ENCODE data around the gene PCNX1.
"Not testable (repeated sequence)": the region's sequence is repeated elsewhere in the genome, so short reads cannot be mapped to it uniquely, and the experiment has no call there.

Gene PCNX1

DNA sequence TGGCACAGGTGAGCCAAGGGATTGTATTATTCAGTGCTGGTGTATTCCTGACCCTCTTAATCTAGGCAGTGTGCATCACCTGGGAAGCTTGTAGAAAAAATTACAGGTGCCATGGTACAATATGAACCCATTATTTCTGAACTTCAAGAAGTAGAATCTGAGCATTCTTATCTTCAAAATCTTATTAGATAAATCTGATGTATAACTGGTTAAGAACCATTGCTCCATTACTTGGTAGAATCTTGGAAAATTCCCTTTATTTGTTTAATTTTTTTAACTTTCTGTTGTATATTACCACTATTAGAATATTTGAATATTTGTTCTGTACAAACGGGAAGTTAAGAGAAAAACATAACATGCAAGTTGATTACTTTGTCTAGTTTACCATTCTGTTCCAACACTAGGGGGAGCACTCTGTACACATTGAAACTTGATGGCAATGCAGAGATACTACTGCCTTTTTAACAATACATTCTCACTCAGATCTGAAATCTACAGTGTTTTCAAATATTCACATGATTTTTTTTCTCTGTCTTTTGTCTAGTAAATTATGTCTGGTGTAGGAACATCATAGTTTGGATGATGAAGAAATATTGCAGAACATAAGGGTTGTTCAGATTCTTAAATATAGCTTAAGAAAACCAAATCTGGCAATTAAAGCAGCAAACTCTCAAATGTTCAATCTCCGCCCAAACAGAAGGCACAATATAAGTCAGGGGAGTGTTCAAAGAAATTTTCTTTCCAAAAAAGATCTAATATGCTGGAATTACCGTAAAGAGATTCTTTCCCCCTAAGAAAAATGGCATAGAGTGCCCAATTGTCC is 196.6 kb downstream of the PCNX1 start:
- DNase-seq, result peak; percentile 46

DNA sequence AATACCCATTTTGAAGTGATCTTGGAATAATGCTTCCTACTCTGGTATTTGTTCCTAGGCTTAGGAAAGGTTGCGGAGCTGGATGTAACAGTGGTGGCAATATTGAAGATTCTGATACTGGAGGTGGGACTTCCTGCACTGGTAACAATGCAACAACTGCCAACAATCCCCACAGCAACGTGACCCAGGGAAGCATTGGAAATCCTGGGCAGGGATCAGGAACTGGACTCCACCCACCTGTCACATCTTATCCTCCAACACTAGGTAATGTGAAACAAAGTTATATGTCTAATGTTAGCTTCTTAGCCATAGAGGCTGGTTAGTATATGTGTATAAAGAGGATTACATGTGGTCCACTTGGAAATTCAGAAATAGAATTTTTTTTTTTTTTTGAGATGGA is 197.9 kb downstream of the PCNX1 start:
- no peak for DNase-seq

DNA sequence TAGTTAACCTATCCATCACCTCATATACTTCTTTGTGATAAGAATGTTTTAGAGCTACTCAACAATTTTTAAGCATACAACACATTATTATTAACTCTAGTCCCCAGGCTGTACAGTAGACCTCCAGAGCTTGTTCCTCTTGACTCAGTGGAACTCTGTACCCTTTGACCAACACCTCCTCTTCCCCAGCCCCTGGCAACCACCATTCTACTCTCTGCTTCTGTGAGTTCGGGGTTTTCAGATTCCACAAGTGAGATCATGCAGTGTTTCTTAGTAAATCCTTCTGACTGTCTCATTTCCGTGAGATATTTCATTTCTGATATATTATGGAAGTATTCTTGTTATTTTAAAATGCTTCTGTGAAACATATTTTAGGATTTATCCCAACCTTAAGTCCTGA is 200.7 kb downstream of the PCNX1 start:
- DNase-seq, result no peak

DNA sequence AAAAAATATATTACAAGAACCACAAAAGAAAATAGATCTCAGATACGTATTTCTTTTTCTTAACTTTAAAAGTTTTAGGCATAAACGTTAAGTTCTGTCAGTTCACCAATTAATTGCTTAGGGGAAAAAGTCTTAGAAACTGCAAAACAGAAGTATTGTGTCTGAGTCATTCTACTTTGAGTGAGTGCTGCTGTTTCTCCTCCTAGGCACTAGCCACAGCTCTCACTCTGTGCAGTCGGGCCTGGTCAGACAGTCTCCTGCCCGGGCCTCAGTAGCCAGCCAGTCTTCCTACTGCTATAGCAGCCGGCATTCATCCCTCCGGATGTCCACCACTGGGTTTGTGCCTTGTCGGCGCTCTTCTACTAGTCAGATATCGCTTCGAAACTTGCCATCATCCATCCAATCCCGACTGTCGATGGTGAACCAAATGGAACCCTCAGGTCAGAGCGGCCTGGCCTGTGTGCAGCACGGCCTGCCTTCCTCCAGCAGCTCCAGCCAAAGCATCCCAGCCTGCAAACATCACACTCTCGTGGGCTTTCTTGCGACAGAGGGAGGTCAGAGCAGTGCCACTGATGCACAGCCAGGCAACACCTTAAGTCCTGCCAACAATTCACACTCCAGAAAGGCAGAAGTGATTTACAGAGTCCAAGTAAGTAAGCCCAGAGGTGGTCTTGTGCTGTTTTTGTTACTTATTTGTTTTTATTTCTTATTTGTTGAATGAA is 201.3 kb downstream of the PCNX1 start:
- no peak for DNase-seq

DNA sequence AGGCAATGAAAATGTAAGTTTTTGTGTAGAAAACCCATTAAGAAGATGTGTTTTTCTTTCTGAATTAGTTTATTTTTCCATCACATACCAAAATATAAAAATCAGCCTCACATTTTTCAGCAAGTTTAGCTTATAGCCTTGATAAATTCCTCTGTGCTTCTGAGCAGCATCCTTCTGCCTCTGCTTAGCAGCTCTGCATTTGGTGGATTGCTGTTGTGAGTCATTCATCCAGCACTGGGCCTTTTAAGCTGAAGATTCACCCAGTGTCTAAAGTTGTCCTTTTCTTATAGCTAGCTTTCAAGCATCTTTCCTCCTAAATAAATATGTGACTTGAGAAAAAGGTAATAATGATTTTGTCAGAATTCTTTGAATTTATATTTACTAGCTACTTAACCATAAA is 206.1 kb downstream of the PCNX1 start:
- DNase-seq, result no peak

DNA sequence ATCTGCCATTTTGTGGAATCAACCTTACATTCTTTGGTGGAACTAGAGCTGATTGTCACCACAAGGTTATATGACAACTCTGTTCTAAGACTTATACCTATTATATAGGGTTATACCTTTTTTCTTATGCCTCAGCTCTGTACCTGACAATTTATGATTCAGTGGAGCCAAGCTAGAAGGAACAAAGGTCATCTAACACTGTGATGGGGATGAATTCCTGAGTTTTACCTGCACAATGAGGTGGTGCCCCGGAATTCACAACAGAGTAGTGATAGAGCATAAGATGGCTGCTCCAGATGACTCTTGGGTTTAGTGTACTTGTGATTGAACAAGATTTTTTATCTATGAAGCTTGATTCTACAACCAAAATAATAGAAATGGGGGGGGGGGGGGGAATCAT is 207.3 kb downstream of the PCNX1 start:
- no peak for DNase-seq

DNA sequence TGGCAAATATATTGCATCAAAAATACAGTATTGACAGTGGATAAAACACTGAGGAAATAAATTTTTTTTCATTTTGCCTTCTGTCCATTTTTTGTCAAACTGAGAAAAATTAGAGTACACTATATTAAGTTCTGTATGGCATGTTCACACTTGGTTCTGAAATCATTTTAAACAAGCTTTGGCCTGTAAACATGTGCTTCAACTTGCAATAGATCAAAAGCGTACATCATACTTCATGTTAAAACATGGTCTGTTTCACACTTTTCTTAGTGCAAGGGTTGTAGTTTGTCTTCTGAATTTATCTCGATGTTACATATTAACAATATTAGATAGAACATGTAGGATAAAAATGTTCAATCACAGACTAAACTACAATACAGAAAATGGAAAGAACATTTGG is 208.0 kb downstream of the PCNX1 start:
- DNase-seq, result no peak

DNA sequence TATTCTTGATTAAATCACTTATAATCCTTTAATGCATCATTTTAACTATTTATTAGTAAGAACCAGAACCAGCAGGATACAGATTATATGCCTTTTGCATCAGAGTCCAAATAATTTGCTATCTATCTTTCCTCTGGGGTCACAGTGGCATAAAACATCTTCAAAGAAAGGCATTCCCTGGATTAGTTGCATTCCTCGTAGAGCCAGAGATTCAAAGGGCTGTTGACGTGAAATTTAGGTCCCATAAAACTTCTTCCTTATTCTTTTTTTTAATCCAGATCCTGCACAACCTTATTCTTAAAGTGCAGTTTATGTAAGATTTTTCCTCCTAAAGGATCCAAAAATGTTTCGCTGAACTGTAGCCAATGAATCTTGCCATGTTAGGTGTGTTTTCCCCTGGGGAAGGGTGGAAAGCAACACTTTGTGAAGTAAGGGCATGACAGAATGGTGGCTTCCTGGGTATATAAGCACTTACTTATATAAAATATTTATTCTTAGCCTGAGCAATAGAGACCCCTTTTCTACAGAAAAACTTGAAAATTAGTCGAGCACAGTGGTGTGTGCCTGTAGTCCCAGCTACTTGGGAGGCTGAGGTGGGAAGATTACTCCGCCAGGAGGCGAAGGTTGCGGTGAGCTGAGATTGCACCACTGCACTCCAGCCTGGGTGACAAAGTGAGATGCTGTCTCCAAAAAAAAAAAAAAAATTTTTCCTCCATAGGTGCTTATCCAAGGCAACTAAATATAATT is 208.7 kb downstream of the PCNX1 start:
- no peak for DNase-seq

DNA sequence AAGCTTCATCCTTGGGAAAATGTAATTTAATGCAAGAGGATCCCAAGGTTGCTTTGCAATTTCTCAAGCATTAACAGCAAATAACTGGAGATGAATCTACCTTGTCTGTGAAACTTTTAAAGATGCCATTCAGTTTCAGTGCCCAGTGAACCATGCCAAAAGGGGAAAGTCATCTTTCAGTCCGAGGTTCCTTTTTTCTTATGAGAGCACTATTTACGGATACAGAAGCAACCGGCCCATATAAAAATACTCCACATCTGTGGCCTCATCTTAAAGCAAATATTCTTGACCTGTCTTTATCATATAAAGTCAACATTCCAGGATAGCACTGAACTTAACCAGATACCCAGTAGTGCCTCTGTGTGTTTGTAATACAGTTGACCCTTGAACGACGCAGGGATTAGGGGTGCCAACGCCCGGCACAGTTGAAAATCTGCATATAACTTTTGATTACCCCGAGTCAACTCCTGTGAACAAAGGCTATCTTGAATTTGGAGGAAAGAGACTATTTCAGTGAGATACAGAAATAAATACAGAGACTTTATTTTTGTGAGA is 209.4 kb downstream of the PCNX1 start:
- no peak for DNase-seq

DNA sequence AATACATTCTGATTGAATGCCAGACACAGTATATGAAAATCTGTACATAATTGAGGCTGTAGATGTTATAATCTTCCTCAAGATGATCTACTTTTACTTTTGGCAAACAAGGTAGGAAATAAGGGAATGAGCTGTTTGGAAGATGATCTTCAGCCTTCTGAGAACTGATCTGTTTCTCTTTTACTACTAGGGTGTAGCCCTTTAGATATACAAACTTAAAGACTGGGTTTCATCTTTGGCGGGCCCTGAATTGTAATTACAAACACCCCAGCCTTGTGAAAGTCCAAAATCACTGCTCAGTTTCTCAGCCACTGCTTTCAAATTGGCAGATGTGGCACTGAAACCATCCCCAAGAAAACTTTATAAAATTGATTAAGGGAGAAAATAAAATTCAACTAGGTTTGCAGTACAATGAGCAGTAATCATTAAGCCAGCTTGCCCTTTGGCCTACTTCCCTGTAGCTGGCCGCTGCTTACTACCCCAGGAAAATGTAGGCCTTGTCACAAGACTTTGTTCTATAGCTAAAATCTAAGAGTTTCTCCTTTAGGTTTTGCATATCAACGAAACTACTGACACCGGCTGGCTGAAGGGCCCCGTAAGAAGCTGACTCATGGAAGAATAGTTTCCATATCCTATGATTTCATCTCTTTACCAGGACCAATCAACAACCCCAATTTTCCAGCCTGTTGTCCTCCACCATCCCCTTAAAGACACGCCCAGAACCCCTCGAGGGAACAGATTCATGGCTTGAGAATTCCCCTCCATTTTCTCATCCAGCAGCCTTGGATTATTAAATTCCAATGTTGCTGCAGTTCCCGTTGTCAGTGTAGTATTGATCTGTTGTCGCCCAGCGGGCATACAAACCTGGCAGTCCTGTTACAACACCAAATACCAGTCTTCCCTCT is 210.8 kb downstream of the PCNX1 start:
- no peak for DNase-seq

DNA sequence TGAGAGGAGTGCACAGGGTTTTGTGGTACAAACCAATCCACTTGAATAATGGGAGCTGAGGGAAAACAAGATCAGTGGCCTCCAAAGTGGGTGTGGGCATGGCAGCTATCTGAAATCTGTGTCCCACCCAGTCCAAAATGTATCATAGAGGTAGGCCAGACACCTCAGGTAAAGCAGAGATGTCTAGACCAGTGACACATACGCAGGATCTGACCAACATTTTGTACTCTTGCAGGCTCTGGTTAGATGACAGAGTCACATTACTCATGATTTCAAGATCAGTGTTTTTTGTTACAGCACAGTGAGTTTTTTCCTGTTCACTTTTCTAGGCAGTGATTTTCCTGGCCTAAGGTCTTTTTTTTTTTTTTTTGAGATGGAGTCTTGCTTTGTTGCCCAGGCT is 211.8 kb downstream of the PCNX1 start:
- no peak for DNase-seq

DNA sequence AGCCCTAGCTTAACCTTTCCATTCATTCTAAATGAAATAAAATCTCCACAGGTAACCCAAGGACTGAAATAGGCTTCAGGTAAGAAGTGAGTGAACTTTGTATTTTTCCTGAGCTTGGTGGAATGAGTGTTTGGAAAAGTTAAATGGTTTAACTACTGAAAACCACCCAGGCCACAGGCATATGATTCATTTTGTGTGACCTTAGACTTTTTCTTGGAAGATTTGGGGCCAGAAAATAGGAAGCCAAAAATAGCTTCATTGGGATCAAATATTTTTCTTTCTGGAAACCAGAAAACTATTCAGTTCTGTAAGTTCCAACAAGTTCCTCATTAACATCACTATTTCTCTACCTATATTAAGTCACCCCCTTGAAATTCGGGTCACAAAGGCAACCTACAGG is 212.6 kb downstream of the PCNX1 start:
- DNase-seq, result no peak

DNA sequence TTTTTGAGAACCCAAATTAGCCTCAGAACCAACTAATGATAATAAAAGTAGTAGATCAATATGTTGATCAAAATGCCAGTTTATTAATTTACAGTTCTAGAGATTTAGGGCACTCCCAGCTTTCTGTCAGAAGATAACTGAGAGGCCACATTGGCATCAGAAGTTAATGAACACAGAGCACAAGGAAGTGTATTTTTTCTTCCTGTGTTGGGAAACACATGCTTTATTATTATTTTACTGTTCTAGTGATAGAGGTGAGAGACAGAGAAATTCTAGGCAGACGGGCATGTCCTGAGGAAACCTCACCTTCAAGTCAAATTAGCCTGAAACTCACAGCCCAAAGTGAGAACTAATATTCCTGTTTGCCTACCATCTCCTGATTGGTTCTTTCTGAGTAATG is 213.7 kb downstream of the PCNX1 start:
- no peak for DNase-seq

DNA sequence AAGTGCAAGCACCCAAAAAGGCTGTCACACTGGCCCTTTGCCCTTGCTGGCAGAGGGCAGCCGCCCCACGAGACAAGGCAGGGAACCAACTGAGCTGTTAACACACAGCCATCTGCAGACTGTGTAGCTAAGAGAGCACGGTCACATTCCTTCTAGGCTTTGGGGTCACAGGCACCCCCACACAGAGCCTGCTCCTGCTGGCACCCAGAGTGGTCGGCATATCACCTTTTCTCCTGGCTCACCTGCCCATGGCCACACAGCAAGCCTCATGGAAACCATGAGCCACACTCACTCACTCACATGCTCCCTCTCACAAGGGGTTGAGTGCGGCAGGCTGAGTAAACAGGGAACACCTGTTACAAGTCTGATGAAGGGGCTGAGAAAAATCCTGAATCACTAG is 214.5 kb downstream of the PCNX1 start:
- DNase-seq, result no peak

DNA sequence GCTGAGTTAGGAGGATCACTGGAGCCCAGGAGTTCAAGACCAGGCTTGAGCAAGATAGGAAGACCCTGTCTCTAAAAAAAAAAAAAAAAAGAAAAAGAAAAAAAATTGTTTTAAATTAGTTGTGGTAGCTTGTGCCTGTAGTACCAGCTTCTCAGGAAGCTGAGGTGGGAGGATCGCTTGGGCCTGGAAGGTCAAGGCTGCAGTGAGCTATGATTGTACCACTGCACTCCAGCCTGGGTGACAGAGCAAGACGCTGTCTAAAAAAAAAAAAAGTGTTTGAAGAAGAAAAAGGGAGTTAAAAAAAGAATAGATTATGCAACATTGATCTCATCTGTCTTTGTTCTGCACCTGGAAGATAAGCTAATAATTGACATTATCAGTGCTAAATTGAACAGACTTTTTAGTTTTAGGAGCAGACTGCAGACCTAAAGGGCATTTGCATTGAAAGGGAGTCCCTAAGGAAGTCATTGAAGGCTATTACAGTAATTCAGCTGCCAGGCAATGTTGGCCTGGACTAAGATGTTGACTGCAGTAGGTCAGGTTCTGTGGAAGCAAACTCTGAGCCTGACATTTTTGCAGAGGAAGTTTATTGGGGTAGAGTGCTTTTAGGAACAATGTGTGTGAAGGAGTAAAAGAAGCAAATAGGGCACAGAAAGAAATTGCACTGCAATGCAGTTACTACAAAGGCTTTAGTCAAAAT is 215.8 kb downstream of the PCNX1 start:
- no peak for DNase-seq

DNA sequence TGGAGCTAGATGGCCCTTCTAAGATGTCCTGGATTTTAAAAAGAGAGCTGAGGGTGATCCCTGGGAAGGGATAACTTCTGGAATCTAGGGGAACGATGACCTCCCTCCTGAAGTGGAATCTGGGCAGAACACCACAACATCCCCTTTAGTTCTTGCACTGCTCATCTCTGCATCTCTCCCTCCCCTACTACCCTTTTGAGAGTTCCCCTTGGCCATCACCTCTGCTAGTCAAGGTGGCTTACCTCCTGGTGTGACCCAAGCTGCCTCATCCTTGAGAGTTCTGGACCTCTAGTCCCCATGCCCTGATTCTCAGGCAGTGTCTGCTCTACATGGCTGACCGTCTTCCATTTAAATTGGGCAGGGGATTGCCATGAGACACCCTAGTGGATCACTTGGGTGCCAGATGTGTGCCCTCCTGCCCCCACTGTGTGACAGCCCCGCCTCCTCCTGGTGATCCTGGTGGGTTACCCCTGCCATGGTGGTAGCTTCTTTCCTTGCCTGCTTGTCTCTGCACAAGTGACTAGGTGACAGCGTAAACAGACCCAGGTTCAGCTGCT is 216.4 kb downstream of the PCNX1 start:
- DNase-seq, result no peak

DNA sequence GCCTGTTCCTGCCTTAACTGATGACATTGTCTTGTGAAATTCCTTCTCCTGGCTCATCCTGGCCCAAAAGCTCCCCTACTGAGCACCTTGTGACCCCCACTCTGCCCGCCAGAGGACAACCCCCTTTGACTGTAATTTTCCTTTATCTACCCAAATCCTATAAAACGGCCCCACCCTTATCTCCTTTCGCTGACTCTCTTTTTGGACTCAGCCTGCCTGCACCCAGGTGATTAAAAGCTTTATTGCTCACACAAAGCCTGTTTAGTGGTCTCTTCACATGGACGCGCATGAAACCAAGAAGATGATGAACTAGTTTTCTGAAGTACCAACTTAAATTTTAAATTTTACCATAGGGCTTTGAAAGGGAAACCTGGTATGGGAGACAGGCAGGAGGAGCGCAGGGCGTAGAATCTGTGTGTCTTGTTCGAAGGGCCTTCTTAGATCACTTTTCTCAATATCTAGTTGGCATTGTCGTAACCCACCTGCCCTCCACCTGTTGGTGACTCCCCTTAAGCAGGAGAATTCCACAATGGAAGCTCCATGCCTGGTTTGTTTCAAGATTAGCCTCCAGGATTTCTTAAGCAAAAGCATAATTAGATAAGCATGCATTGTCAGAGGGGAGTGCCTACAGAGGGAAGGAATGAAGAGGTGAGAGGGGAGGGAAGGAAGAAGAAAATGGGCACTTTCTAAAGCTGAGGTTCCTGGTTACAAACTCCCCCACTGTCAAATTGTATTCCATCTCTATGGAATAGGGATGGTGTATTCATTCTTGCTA is 222.6 kb downstream of the PCNX1 start:
- DNase-seq, result not testable (repeated sequence)

DNA sequence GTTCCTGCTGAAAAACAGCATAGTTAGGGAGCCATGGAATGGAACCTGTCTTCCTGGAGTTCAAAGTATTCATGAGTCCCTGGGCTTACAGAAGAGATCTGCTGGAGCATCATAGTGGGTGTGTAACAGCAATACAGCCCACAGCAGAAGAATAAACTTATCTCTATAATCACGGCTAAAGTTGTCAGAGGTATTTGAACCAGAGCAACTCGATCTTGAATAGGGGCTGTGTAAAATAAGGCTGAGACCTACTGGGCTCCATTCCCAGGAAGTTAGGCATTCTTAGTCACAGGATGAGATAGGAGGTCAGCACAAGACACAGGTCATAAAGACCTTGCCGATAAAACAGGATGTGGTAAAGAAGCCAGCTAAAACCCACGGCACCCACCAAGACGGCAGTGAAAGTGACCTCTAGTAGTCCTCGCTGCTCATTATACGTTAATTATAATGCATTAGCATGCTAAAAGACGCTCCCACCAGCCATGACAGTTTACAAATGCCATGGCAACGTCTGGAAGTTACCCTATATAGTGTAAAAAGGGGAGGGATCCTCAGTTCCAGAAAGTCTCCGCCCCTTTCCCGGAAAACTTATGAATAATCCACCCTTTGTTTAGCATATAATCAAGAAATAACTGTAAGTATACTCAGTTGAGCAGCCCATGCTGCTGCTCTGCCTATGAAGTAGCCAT is 223.4 kb downstream of the PCNX1 start:
- no peak for DNase-seq

DNA sequence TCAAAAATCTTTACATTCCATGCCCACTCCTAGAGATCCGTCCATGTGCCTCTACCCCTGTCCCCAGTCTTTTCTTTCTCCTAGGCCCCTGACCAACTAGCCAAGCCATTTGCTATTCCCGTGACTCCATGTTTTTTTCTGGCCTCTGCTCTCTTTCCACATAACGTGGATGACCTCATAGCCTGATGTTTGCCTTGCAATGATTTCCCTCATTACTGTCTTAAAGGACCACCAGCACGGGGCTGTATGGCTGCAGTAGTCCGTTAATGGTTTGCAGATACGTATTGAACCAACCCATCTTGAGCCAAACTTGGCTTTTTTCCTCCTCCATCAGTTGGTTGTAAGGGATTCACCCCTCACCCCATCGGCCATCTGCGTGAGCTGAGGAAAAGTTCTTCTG is 226.0 kb downstream of the PCNX1 start:
- no peak for DNase-seq

DNA sequence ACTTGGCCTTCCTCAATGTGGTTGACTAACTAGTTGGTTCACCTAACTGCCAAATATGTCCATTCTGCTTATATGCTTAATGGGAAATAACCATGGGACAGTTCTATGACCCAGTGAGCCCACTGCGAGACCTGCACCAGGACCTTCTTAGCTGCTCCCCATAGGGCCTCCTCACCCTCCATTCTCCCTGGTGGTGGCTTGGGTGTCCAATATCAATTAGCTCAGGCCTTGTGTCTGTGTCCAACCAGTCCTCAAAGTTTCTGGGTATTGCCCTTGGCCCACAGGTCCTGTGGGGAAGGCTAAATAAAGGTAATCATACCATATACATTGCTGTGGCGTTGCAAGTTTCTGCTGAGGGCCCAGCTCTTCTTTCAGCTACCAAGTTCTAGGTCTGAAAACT is 228.2 kb downstream of the PCNX1 start:
- DNase-seq, result no peak

Data from NCI-H2081 treated with DMSO at 0.1 percent for 48 hours (cell line).